Body of pancreas (tissue), 4 donors: ENCODE data around the gene ARHGDIA.
"Not testable (repeated sequence)": the region's sequence is repeated elsewhere in the genome, so short reads cannot be mapped to it uniquely, and the experiment has no call there.

ENCODE experiments used
- CTCF ChIP-seq, 7 experiments: fragments of 450-650 bp in 4 of 7; fragments of 200-600 bp in 3 of 7; sonication (generic) in 3 of 7; IDR thresholded peaks; one replicate each; pipeline ENCODE4 v1.5.1; 2016 to 2019; ENCODE audit warnings: antibody characterized with exemption in 7 of 7
- POLR2A ChIP-seq, 3 donors: fragments of 450-650 bp; IDR thresholded peaks; one replicate each; pipeline ENCODE4 v1.6.1; 2016; ENCODE audit warnings: antibody characterized with exemption in 3 of 3, mild to moderate bottlenecking in 2 of 3

- not testable (repeated sequence) for TF ChIP-seq CTCF, POLR2A (IDR thresholded peaks at IDR 0.05)
Observed at GRCh38 chr17:81840059-81840458, 31.1 kb downstream of the ARHGDIA start.
